Measurements from ENCODE around the gene SDS. TPM values are rescaled to one million over a fixed set of nuclear protein-coding genes. Genes with fewer than 3 reads are reported as not detected.

Gene SDS
- total and polyA plus RNA-seq, 2 experiments from 2014 or later, result 0.57 TPM; not detected in 1

- Histone ChIP-seq H2AFZ (no peak overlapping the region), H3K36me3 (ENCODE audit: insufficient read depth) (no peaks in the 10 kb centered on the region), H3F3A (replicated peaks; ENCODE audit: low read depth) (no peaks in the 10 kb centered on the region), H3K27me3 (ENCODE audit: insufficient read depth) (no peaks in the 10 kb centered on the region), H3K4me3 (no peak overlapping the region), H4K20me1 (replicated peaks; ENCODE audit: insufficient read depth) (no peaks in the 10 kb centered on the region), H3K27ac (ENCODE audit: low read depth) (no peak overlapping the region), H3K9me2 (ENCODE audit: insufficient read depth) (no peaks in the 10 kb centered on the region), H3K79me2 (replicated peaks; ENCODE audit: insufficient read depth) (no peaks in the 10 kb centered on the region), H3K4me1 (ENCODE audit: insufficient read depth) (peaks cover 7% of the 10 kb centered on the region), H3K4me2 (no peak overlapping the region)
- peaks cover 2% of the 10 kb centered on the region for H3K27me3 Mint-ChIP-seq (ENCODE audit: insufficient read depth, low read depth, poor library complexity)
- peaks cover 6% of the 10 kb centered on the region for H3K4me1 Mint-ChIP-seq
- H3K36me3 Mint-ChIP-seq (ENCODE audit: low read depth), result no peaks in the 10 kb centered on the region
- ATAC-seq (no peak), DNase-seq (ENCODE audit: low spot score) (no peak)
- TF ChIP-seq ZNF114 (CRISPR knock-in tag; IDR thresholded peaks at IDR 0.05), result no peak
- no peak for TF ChIP-seq STAT1 (IDR thresholded peaks at IDR 0.05; ENCODE audit: unreplicated experiment)
- no peak for TF ChIP-seq ETS1 (IDR thresholded peaks at IDR 0.05)
- no peak for TF ChIP-seq ZNF462 (CRISPR knock-in tag; IDR thresholded peaks at IDR 0.05)
- TF ChIP-seq POLR2AphosphoS5 (IDR thresholded peaks at IDR 0.05; ENCODE audit: low read depth), result no peak
- no peak for TF ChIP-seq EZH2phosphoT487 (IDR thresholded peaks at IDR 0.05; ENCODE audit: unreplicated experiment)
- TF ChIP-seq, protein P1, sequence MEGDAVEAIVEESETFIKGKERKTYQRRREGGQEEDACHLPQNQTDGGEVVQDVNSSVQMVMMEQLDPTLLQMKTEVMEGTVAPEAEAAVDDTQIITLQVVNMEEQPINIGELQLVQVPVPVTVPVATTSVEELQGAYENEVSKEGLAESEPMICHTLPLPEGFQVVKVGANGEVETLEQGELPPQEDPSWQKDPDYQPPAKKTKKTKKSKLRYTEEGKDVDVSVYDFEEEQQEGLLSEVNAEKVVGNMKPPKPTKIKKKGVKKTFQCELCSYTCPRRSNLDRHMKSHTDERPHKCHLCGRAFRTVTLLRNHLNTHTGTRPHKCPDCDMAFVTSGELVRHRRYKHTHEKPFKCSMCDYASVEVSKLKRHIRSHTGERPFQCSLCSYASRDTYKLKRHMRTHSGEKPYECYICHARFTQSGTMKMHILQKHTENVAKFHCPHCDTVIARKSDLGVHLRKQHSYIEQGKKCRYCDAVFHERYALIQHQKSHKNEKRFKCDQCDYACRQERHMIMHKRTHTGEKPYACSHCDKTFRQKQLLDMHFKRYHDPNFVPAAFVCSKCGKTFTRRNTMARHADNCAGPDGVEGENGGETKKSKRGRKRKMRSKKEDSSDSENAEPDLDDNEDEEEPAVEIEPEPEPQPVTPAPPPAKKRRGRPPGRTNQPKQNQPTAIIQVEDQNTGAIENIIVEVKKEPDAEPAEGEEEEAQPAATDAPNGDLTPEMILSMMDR (conservative IDR thresholded peaks at IDR 0.05; ENCODE audit: low read depth in 2 of 2), result no peak
- no peak for TF ChIP-seq EZH2 (IDR thresholded peaks at IDR 0.05; ENCODE audit: low read depth, unreplicated experiment)
- no peak for TF ChIP-seq CREB1 (CRISPR knock-in tag; IDR thresholded peaks at IDR 0.05; ENCODE audit: low read depth)
- no peak for TF ChIP-seq JUNB (IDR thresholded peaks at IDR 0.05; ENCODE audit: unreplicated experiment)
- TF ChIP-seq ZNF331 (CRISPR knock-in tag; IDR thresholded peaks at IDR 0.05; ENCODE audit: low read depth), result no peak
- no peak for TF ChIP-seq NANOG (IDR thresholded peaks at IDR 0.05; ENCODE audit: borderline replicate concordance)
- no peak for TF ChIP-seq REST (IDR thresholded peaks at IDR 0.05; ENCODE audit: unreplicated experiment)
- no peak overlapping the region for H3K27ac Mint-ChIP-seq
- H3K4me3 Mint-ChIP-seq, result no peak overlapping the region
- H3K9me3 Mint-ChIP-seq, result no peaks in the 10 kb centered on the region; the same call in 2 of the 3 replicates
Measured at GRCh38 chr12:113399490-113399889, 4.2 kb downstream of the SDS start.

Measured in GM23338 (cell line).